WTC11 (cell line): ENCODE data around the gene KCND2. TPM values are rescaled to one million over a fixed set of nuclear protein-coding genes. Genes with fewer than 3 reads are reported as not detected.

Source experiments
- ATAC-seq: fragments of 200-7000 bp; cut with Tn5 transposase; 2 replicates; pipeline ENCODE4 v1.10.0; 2021; ENCODE audit warnings: mild to moderate bottlenecking, moderate library complexity
- CTCF ChIA-PET: fragments of 300-600 bp; sonication (Branson Sonifier 250); formaldehyde crosslinking; loops from one replicate; lab custom pipeline; 2021; ENCODE audit warnings: antibody characterized with exemption; lab: Charles Lee
- POLR2A ChIA-PET: fragments of 350-600 bp; sonication (Branson Sonifier 250); formaldehyde crosslinking; loops from one replicate; lab custom pipeline; 2021; ENCODE audit warnings: antibody characterized with exemption; lab: Charles Lee
- DNase-seq: peaks from one replicate; pipeline ENCODE4 v3.0.0; 2021; ENCODE audit warnings: low spot score
- H3K27ac Mint-ChIP-seq: 2 replicates; pipeline ENCODE4 v1.8.0; 2021; ENCODE audit warnings: mixed read lengths
- H3K27me3 Mint-ChIP-seq: 2 replicates; pipeline ENCODE4 v1.8.0; 2021; ENCODE audit warnings: low read depth, mild to moderate bottlenecking, moderate library complexity, mixed read lengths
- H3K36me3 Mint-ChIP-seq: 2 replicates; pipeline ENCODE4 v1.8.0; 2021; ENCODE audit warnings: mixed read lengths
- H3K4me1 Mint-ChIP-seq: 2 replicates; pipeline ENCODE4 v1.8.0; 2022; ENCODE audit warnings: mixed read lengths
- H3K4me3 Mint-ChIP-seq: 2 replicates; pipeline ENCODE4 v1.8.0; 2021; ENCODE audit warnings: mild to moderate bottlenecking, moderate library complexity, mixed read lengths
- H3K9me3 Mint-ChIP-seq: 2 replicates; pipeline ENCODE4 v1.8.0; 2021; ENCODE audit warnings: mixed read lengths
- GABPB1 ChIP-seq: sonication (generic); formaldehyde crosslinking; IDR thresholded peaks from 2 replicates; pipeline ENCODE4 v1.8.1; 2023; ENCODE audit warnings: mild to moderate bottlenecking, missing genetic modification reagents
- GTF2I ChIP-seq: fragments of 250-450 bp; sonication (Bioruptor Pico); conservative IDR thresholded peaks from 2 replicates; pipeline ENCODE4 v1.4.0; 2021; ENCODE audit warnings: mild to moderate bottlenecking
- HMGA2 ChIP-seq: fragments of 250-450 bp; sonication (Bioruptor Pico); IDR thresholded peaks from 2 replicates; pipeline ENCODE4 v1.4.0; 2021; ENCODE audit warnings: mild to moderate bottlenecking, moderate library complexity
- NFATC4 ChIP-seq: fragments of 250-450 bp; sonication (Bioruptor Pico); IDR thresholded peaks from 2 replicates; pipeline ENCODE4 v1.9.0; 2021; ENCODE audit warnings: mild to moderate bottlenecking
- RELA ChIP-seq: sonication (generic); formaldehyde crosslinking; IDR thresholded peaks from 2 replicates; pipeline ENCODE4 v1.8.1; 2022; ENCODE audit warnings: missing genetic modification reagents, mild to moderate bottlenecking, borderline replicate concordance
- SP1 ChIP-seq: sonication (generic); formaldehyde crosslinking; conservative IDR thresholded peaks from 2 replicates; pipeline ENCODE4 v1.8.1; 2022; ENCODE audit warnings: missing genetic modification reagents
- TCF7 ChIP-seq: sonication (generic); formaldehyde crosslinking; IDR thresholded peaks from 2 replicates; pipeline ENCODE4 v1.8.0; 2022; ENCODE audit warnings: mild to moderate bottlenecking, low read depth, missing genetic modification reagents, moderate library complexity
- TP53 ChIP-seq: sonication (generic); formaldehyde crosslinking; IDR thresholded peaks from 2 replicates; pipeline ENCODE4 v1.8.1; 2023; ENCODE audit warnings: mild to moderate bottlenecking, missing genetic modification reagents
- USF2 ChIP-seq: sonication (generic); formaldehyde crosslinking; IDR thresholded peaks from 2 replicates; pipeline ENCODE4 v1.8.1; 2023; ENCODE audit warnings: mild to moderate bottlenecking, missing genetic modification reagents, moderate library complexity
- ZBTB21 ChIP-seq: sonication (generic); formaldehyde crosslinking; IDR thresholded peaks from 2 replicates; pipeline ENCODE4 v1.8.1; 2023; ENCODE audit warnings: mild to moderate bottlenecking, missing genetic modification reagents, borderline replicate concordance
- ZNF138 ChIP-seq: sonication (generic); formaldehyde crosslinking; conservative IDR thresholded peaks from 2 replicates; pipeline ENCODE4 v1.8.1; 2022; ENCODE audit warnings: mild to moderate bottlenecking, moderate library complexity, missing genetic modification reagents
- ZNF232 ChIP-seq: sonication (generic); formaldehyde crosslinking; IDR thresholded peaks from 2 replicates; pipeline ENCODE4 v1.8.0; 2022; ENCODE audit warnings: mild to moderate bottlenecking, missing genetic modification reagents
- ZNF317 ChIP-seq: sonication (generic); formaldehyde crosslinking; IDR thresholded peaks from 2 replicates; pipeline ENCODE4 v1.8.1; 2023; ENCODE audit warnings: low read depth, mild to moderate bottlenecking, moderate library complexity, missing genetic modification reagents, borderline replicate concordance
- ZNF671 ChIP-seq: fragments of 250-450 bp; sonication (Bioruptor Pico); IDR thresholded peaks from 2 replicates; pipeline ENCODE4 v1.8.0; 2021; ENCODE audit warnings: mild to moderate bottlenecking
- total RNA-seq: library from RNA; stranded (reverse); gene quantifications from 3 replicates; pipeline ENCODE4 v1.2.3, GENCODE V29; 2021
- TF ChIP-seq, protein P1 (sequence below): sonication (generic); formaldehyde crosslinking; IDR thresholded peaks from 2 replicates; pipeline ENCODE4 v1.8.1; 2023; ENCODE audit warnings: mild to moderate bottlenecking, moderate library complexity, missing genetic modification reagents
- TF ChIP-seq, protein P2 (sequence below): sonication (generic); formaldehyde crosslinking; IDR thresholded peaks from 2 replicates; pipeline ENCODE4 v1.8.1; 2022; ENCODE audit warnings: mild to moderate bottlenecking, missing genetic modification reagents, moderate library complexity, borderline replicate concordance
- TF ChIP-seq, protein P3 (sequence below): sonication (generic); formaldehyde crosslinking; IDR thresholded peaks from 2 replicates; pipeline ENCODE4 v1.8.1; 2022; ENCODE audit warnings: low read depth, mild to moderate bottlenecking, moderate library complexity, missing genetic modification reagents, borderline replicate concordance

The KCND2 gene
- total RNA-seq, 1 experiment from 2014 or later: 4.6 TPM

- no peak for DNase-seq
- POLR2A ChIA-PET: no interaction called here
- Mint-ChIP-seq H3K4me1 (peaks cover 15% of the 10 kb centered on the region), H3K9me3 (no peaks in the 10 kb centered on the region), H3K27me3 (no peaks in the 10 kb centered on the region), H3K4me3 (no peak overlapping the region), H3K36me3 (no peaks in the 10 kb centered on the region), H3K27ac (no peak overlapping the region)
- CTCF ChIA-PET: no interaction called here
- ATAC-seq: no peak
- TF ChIP-seq USF2 (CRISPR knock-in tag): no peak
- TF ChIP-seq, protein P1, sequence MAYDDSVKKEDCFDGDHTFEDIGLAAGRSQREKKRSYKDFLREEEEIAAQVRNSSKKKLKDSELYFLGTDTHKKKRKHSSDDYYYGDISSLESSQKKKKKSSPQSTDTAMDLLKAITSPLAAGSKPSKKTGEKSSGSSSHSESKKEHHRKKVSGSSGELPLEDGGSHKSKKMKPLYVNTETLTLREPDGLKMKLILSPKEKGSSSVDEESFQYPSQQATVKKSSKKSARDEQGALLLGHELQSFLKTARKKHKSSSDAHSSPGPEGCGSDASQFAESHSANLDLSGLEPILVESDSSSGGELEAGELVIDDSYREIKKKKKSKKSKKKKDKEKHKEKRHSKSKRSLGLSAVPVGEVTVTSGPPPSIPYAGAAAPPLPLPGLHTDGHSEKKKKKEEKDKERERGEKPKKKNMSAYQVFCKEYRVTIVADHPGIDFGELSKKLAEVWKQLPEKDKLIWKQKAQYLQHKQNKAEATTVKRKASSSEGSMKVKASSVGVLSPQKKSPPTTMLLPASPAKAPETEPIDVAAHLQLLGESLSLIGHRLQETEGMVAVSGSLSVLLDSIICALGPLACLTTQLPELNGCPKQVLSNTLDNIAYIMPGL (CRISPR knock-in tag): no peak
These were observed 443.3 kb downstream of the KCND2 start for GRCh38 chr7:120716307-120716706.

DNA sequence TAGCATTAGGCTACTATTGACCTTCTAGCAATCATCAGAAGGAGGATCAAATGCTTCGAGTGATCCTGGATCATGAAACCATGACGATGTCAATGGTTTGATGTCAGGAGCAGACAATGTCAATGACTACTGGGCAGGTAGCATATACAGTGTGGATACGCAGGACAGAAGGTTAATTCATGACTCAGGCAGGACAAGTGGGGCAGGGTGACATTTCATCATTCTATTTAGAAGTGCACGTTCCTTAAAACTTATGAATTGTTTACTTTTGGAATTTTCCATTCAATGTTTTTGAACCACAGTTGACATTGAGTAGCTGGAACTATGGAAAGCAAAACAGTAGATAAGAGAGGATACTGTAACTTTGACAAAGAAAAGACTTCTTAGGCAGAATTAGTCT lies 444.2 kb downstream of the KCND2 start:
- no peak for TF ChIP-seq TP53 (CRISPR knock-in tag)
- no peak for TF ChIP-seq SP1 (CRISPR knock-in tag)
- no peak for TF ChIP-seq ZBTB21 (CRISPR knock-in tag)
- TF ChIP-seq TCF7 (CRISPR knock-in tag): no peak
- no peak overlapping the region for H3K4me3 Mint-ChIP-seq
- ChIA-PET CTCF (interaction anchor here (1.1 kb wide), 1 partner anchor 12 kb away, joined by 3 read pairs; no protein-coding TSS in a partner anchor), POLR2A (no interaction called here)
- H3K27me3 Mint-ChIP-seq: no peaks in the 10 kb centered on the region
- no peaks in the 10 kb centered on the region for H3K36me3 Mint-ChIP-seq
- DNase-seq (no peak), ATAC-seq (no peak)
- no peak overlapping the region for H3K27ac Mint-ChIP-seq
- H3K4me1 Mint-ChIP-seq: peaks cover 15% of the 10 kb centered on the region
- no peaks in the 10 kb centered on the region for H3K9me3 Mint-ChIP-seq

- ATAC-seq (no peak; the same call in 1 of the 2 replicates), DNase-seq (no peak)
- Mint-ChIP-seq H3K9me3 (no peaks in the 10 kb centered on the region), H3K27me3 (no peaks in the 10 kb centered on the region), H3K27ac (no peak overlapping the region), H3K4me1 (peaks cover 15% of the 10 kb centered on the region), H3K4me3 (no peak overlapping the region), H3K36me3 (no peaks in the 10 kb centered on the region)
- POLR2A ChIA-PET: no interaction called here
- CTCF ChIA-PET: interaction anchor here (1.1 to 1.6 kb wide), 2 partner anchors 11 kb away, joined by 3 to 4 read pairs; no protein-coding TSS in a partner anchor
- TF ChIP-seq GABPB1 (CRISPR knock-in tag) (no peak), NFATC4 (CRISPR knock-in tag) (no peak), ZNF317 (CRISPR knock-in tag) (no peak), ZNF671 (no peak), GTF2I (CRISPR knock-in tag) (no peak), RELA (CRISPR knock-in tag) (no peak), ZNF138 (CRISPR knock-in tag) (no peak), USF2 (CRISPR knock-in tag) (no peak), ZNF232 (CRISPR knock-in tag) (no peak), HMGA2 (CRISPR knock-in tag) (no peak)
- TF ChIP-seq, protein P2, sequence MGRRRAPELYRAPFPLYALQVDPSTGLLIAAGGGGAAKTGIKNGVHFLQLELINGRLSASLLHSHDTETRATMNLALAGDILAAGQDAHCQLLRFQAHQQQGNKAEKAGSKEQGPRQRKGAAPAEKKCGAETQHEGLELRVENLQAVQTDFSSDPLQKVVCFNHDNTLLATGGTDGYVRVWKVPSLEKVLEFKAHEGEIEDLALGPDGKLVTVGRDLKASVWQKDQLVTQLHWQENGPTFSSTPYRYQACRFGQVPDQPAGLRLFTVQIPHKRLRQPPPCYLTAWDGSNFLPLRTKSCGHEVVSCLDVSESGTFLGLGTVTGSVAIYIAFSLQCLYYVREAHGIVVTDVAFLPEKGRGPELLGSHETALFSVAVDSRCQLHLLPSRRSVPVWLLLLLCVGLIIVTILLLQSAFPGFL (CRISPR knock-in tag): no peak
- TF ChIP-seq, protein P3, sequence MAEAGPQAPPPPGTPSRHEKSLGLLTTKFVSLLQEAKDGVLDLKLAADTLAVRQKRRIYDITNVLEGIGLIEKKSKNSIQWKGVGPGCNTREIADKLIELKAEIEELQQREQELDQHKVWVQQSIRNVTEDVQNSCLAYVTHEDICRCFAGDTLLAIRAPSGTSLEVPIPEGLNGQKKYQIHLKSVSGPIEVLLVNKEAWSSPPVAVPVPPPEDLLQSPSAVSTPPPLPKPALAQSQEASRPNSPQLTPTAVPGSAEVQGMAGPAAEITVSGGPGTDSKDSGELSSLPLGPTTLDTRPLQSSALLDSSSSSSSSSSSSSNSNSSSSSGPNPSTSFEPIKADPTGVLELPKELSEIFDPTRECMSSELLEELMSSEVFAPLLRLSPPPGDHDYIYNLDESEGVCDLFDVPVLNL (CRISPR knock-in tag): no peak
These were observed 445.4 kb downstream of the KCND2 start for GRCh38 chr7:120718361-120718760.
